Neural crest cell (in vitro differentiated cells): Measurements from ENCODE around the gene CHN2. TPM values are rescaled to one million over a fixed set of nuclear protein-coding genes. Genes with fewer than 3 reads are reported as not detected.

Source experiments
- DNase-seq: peaks from one replicate; pipeline ENCODE4 v3.0.0; 2021; ENCODE audit warnings: low read depth, mixed read lengths, low spot score
- H3K27ac Mint-ChIP-seq: one replicate; pipeline ENCODE4 v1.8.0; 2021; ENCODE audit warnings: mild to moderate bottlenecking, mixed read lengths; ENCODE audit not compliant: unreplicated experiment
- H3K27me3 Mint-ChIP-seq: 2 replicates; pipeline ENCODE4 v1.8.0; 2021; ENCODE audit warnings: low read depth, mild to moderate bottlenecking, mixed read lengths
- H3K36me3 Mint-ChIP-seq: 2 replicates; pipeline ENCODE4 v1.8.0; 2021; ENCODE audit warnings: low read depth, mild to moderate bottlenecking, mixed read lengths
- H3K4me1 Mint-ChIP-seq: 2 replicates; pipeline ENCODE4 v1.8.0; 2021; ENCODE audit warnings: mixed read lengths
- H3K4me3 Mint-ChIP-seq: one replicate; pipeline ENCODE4 v1.8.0; 2021; ENCODE audit warnings: mild to moderate bottlenecking, mixed read lengths
- H3K9me3 Mint-ChIP-seq: 2 replicates; pipeline ENCODE4 v1.8.0; 2021; ENCODE audit warnings: mixed read lengths
- total RNA-seq: library from RNA; stranded (reverse); gene quantifications from 2 replicates; pipeline ENCODE4 v1.2.1, GENCODE V29; 2021
- TF ChIP-seq, protein P1 (sequence below): fragments of 200-600 bp; sonication (generic); conservative IDR thresholded peaks from 2 replicates; pipeline ENCODE4 v1.5.0; 2021; ENCODE audit warnings: antibody characterized with exemption, mild to moderate bottlenecking

CHN2 gene
- total RNA-seq, 1 donor from 2014 or later: 15.4 TPM

DNA sequence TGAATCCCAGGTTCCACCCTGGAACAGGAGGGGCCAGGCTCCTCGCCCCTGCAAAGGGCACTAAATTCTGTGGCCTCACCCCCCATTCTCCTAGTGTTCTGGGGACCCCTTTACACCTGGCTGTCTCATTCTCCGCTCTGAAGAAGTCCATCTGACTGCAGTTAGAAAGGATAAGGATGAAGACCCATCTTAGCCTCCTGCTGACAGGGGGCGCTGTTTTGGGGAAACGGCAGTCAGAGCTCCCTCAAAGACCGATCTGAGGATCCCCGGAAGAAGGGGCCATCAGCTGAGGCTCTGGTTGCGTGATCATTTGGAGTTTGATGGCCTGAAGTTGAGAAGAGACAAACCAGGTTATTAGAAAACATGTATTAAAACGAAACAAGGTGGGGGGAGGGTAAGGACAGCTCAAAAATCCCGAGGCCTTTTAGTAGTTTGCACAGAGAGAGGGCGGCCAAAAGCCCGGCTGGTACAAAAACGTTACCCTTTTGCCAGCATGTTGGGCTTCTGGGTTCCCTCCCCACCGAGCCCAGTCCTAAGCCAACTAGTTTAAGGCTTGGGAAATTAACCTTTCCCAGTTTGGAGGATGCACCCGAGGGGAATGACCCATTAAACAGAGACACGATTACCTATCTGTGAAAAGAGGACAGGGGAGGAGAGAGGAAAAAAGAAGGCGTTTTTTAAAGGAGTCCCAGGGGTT lies 102.8 kb downstream of the CHN2 start:
- TF ChIP-seq, protein P1, sequence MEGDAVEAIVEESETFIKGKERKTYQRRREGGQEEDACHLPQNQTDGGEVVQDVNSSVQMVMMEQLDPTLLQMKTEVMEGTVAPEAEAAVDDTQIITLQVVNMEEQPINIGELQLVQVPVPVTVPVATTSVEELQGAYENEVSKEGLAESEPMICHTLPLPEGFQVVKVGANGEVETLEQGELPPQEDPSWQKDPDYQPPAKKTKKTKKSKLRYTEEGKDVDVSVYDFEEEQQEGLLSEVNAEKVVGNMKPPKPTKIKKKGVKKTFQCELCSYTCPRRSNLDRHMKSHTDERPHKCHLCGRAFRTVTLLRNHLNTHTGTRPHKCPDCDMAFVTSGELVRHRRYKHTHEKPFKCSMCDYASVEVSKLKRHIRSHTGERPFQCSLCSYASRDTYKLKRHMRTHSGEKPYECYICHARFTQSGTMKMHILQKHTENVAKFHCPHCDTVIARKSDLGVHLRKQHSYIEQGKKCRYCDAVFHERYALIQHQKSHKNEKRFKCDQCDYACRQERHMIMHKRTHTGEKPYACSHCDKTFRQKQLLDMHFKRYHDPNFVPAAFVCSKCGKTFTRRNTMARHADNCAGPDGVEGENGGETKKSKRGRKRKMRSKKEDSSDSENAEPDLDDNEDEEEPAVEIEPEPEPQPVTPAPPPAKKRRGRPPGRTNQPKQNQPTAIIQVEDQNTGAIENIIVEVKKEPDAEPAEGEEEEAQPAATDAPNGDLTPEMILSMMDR: peak; percentile 36
- DNase-seq: peak; percentile 8
- no peaks in the 10 kb centered on the region for H3K9me3 Mint-ChIP-seq
- H3K27ac Mint-ChIP-seq: no peak overlapping the region
- H3K36me3 Mint-ChIP-seq: no peaks in the 10 kb centered on the region
- H3K27me3 Mint-ChIP-seq: no peaks in the 10 kb centered on the region
- H3K4me1 Mint-ChIP-seq: peaks cover 28% of the 10 kb centered on the region
- no peak overlapping the region for H3K4me3 Mint-ChIP-seq

DNA sequence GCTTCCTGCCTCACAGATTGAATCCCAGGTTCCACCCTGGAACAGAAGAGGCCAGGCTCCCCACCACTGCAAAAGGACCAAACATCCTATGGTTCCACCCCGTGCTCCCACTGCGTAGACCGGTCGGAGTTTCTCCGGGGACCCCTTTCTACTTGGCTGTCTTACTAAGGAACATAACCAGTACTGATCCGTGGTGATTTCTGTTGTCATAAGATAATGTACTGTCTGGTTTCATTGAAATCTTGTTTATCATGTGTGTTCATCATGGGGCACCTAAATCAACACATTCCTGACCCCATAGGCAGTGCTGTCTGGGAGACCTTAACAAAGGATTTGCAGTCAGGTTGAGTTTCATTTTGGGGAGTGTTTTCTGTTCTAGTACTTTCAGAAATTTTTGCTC lies 104.5 kb downstream of the CHN2 start:
- H3K27me3 Mint-ChIP-seq: no peaks in the 10 kb centered on the region
- DNase-seq: no peak
- H3K4me1 Mint-ChIP-seq: peaks cover 24% of the 10 kb centered on the region
- TF ChIP-seq, protein P1: no peak
- no peaks in the 10 kb centered on the region for H3K9me3 Mint-ChIP-seq
- no peak overlapping the region for H3K4me3 Mint-ChIP-seq
- H3K36me3 Mint-ChIP-seq: no peaks in the 10 kb centered on the region
- H3K27ac Mint-ChIP-seq: no peak overlapping the region

DNA sequence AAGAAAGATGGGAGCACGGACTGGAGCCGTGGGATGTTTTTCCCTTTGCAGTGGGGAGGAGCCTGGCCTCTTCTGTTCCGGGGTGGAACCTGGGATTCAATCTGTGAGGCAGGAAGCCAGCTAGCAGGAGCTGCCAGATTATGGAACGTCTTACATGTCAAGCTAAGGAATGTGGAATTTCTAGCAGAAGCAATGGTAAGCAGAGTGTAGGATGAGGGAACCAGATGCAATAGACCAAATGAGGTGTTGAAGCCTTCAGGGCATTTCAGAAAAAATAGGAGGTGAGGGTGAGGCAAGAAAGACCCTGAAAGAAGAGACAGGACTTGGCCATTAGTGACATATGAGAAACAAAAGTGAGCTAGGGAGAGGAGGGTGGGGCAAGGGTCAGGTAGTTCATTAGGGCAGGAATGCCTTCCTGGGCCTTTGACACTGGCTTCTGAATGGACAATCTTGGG lies 105.5 kb downstream of the CHN2 start:
- TF ChIP-seq, protein P1: no peak
- H3K36me3 Mint-ChIP-seq: no peaks in the 10 kb centered on the region
- H3K4me1 Mint-ChIP-seq: peaks cover 29% of the 10 kb centered on the region
- H3K9me3 Mint-ChIP-seq: no peaks in the 10 kb centered on the region
- no peak overlapping the region for H3K27ac Mint-ChIP-seq
- no peak for DNase-seq
- H3K4me3 Mint-ChIP-seq: no peak overlapping the region
- no peaks in the 10 kb centered on the region for H3K27me3 Mint-ChIP-seq

DNA sequence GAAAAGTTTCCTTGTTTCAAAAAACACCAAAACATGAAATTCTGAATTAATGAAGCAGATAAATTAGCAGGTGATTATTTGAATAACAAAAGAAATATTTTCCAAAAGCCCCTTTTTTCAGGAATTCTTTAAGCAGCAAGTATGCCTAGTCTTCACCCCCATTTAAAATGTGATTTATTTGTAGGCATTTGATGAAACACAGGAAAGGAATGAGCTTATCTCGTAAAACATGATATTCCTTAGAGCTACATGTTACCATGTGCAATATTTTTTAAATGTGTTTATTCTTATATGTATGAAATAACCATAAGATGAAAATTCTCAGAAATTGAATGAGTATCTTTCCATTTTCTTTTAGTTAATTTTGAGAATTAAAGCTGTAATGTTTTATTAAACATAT lies 106.1 kb downstream of the CHN2 start:
- H3K9me3 Mint-ChIP-seq: no peaks in the 10 kb centered on the region
- no peaks in the 10 kb centered on the region for H3K27me3 Mint-ChIP-seq
- H3K27ac Mint-ChIP-seq: no peak overlapping the region
- TF ChIP-seq, protein P1: no peak
- peaks cover 31% of the 10 kb centered on the region for H3K4me1 Mint-ChIP-seq
- DNase-seq: no peak
- no peak overlapping the region for H3K4me3 Mint-ChIP-seq
- no peaks in the 10 kb centered on the region for H3K36me3 Mint-ChIP-seq

DNA sequence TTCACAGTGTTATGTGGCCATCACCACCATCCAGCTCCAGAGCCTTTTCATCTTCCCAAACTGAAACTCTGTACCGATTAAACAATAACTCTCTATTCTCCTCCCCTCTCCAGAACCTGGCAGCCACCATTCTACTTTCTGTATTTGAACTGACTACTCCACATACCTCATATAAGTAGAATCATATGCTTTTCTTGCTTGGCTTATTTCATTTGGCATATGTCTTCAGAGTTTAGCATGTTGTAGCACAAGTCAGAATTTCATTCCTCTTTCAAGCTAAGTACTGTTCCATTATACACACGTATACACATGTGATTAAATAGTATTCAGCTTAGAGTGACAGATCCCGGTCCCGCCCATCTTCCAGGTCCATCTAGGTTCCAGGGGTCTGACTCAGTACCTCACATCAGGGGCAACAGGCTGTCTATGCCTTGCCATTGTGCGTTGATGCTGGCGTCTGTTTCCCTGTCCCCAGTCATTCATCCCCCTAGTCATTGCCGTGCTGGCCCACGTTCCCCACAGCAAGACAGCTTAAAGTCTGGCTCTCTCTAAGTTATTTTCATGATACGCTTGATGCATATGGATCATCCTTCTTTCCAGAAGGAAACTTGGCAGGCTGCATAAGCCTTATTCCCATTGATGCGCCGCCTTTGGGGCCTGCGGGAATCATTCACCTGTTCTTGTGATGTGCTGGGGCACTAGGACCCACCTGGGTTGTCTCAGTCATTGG lies 108.3 kb downstream of the CHN2 start:
- Mint-ChIP-seq H3K4me1 (peaks cover 43% of the 10 kb centered on the region), H3K4me3 (no peak overlapping the region), H3K9me3 (no peaks in the 10 kb centered on the region), H3K27me3 (no peaks in the 10 kb centered on the region), H3K27ac (no peak overlapping the region), H3K36me3 (no peaks in the 10 kb centered on the region)
- no peak for DNase-seq
- TF ChIP-seq, protein P1: no peak
